IMR-90 (cell line): ENCODE data around the gene ATP6V0A4. TPM values are rescaled to one million over a fixed set of nuclear protein-coding genes. Genes with fewer than 3 reads are reported as not detected.

Source experiments
- ATAC-seq: fragments of 200-7000 bp; cut with Tn5 transposase; 2 replicates; pipeline ENCODE4 v1.9.1; 2020; ENCODE audit warnings: low read depth, mild to moderate bottlenecking, moderate library complexity
- BruUV-seq: library from RNA; stranded (reverse); fragments of 400-500 nt; replicated peaks from 2 replicates; lab custom pipeline; 2021; lab: Mats Ljungman, UMichigan
- CTCF ChIA-PET: fragments of 300-600 bp; formaldehyde crosslinking; extraction: SDS; loops from one replicate; lab custom pipeline; 2021; ENCODE audit warnings: antibody characterized with exemption; lab: Yijun Ruan, JAX
- POLR2A ChIA-PET: fragments of 300-600 bp; sonication (Branson Sonifier 250); formaldehyde crosslinking; loops from one replicate; lab custom pipeline; 2022; ENCODE audit warnings: antibody characterized with exemption; ENCODE audit not compliant: unreplicated experiment; lab: Charles Lee
- DNase-seq: peaks from one replicate; pipeline ENCODE4 v3.0.0; 2013
- H2AFZ ChIP-seq: replicated peaks from 2 replicates; pipeline ENCODE3; 2013; ENCODE audit warnings: low read length, mild to moderate bottlenecking; ENCODE audit not compliant: poor library complexity
- H2AK5ac ChIP-seq: 2 replicates; pipeline ENCODE4 v1.6.1; 2013; ENCODE audit warnings: low read depth, low read length, inconsistent platforms
- H2AK9ac ChIP-seq: replicated peaks from 2 replicates; pipeline ENCODE3; 2013; ENCODE audit warnings: mild to moderate bottlenecking, low read depth, low read length, moderate library complexity; ENCODE audit not compliant: poor library complexity
- H2BK120ac ChIP-seq: 2 replicates; pipeline ENCODE4 v1.6.1; 2013; ENCODE audit warnings: low read depth, low read length, inconsistent platforms
- H2BK15ac ChIP-seq: 3 replicates; pipeline ENCODE4 v1.6.1; 2013; ENCODE audit warnings: low read depth, low read length, inconsistent platforms
- H2BK20ac ChIP-seq: 2 replicates; pipeline ENCODE4 v1.6.1; 2013; ENCODE audit warnings: low read depth, mild to moderate bottlenecking, inconsistent platforms, low read length, moderate library complexity
- H2BK5ac ChIP-seq: 2 replicates; pipeline ENCODE4 v1.6.1; 2013; ENCODE audit warnings: mild to moderate bottlenecking, low read depth, low read length, inconsistent platforms; ENCODE audit not compliant: poor library complexity, severe bottlenecking
- H3K14ac ChIP-seq: replicated peaks from 2 replicates; pipeline ENCODE4 v1.6.1; 2013; ENCODE audit warnings: low read depth, low read length, inconsistent platforms
- H3K18ac ChIP-seq: 2 replicates; pipeline ENCODE4 v1.6.1; 2013; ENCODE audit warnings: low read depth, low read length, control low read depth
- H3K23ac ChIP-seq: 2 replicates; pipeline ENCODE4 v1.6.1; 2013; ENCODE audit warnings: low read depth, low read length, inconsistent platforms
- H3K27ac ChIP-seq: 2 replicates; pipeline ENCODE4 v1.5.1; 2013; ENCODE audit warnings: mild to moderate bottlenecking, control low read depth, low read length; ENCODE audit not compliant: insufficient read depth
- H3K27me3 ChIP-seq: 2 replicates; pipeline ENCODE4 v1.6.1; 2013; ENCODE audit warnings: low read length; ENCODE audit not compliant: control insufficient read depth, insufficient read depth
- H3K36me3 ChIP-seq: 2 replicates; pipeline ENCODE4 v1.6.1; 2013; ENCODE audit warnings: low read length, mixed read lengths; ENCODE audit not compliant: control insufficient read depth, insufficient read depth
- H3K4ac ChIP-seq: 2 replicates; pipeline ENCODE4 v1.6.1; 2013; ENCODE audit warnings: low read depth, low read length, inconsistent platforms
- H3K4me1 ChIP-seq: 2 replicates; pipeline ENCODE4 v1.6.1; 2013; ENCODE audit warnings: low read length, mixed read lengths; ENCODE audit not compliant: control insufficient read depth, insufficient read depth
- H3K4me2 ChIP-seq: 2 replicates; pipeline ENCODE4 v1.6.1; 2013; ENCODE audit warnings: low read depth, mild to moderate bottlenecking, control low read depth, low read length, moderate library complexity
- H3K4me3 ChIP-seq: 2 replicates; pipeline ENCODE4 v1.5.1; 2013; ENCODE audit warnings: low read depth, mild to moderate bottlenecking, control low read depth, low read length, moderate library complexity; ENCODE audit not compliant: insufficient read depth
- H3K56ac ChIP-seq: 2 replicates; pipeline ENCODE4 v1.6.1; 2013; ENCODE audit warnings: low read length, inconsistent platforms; ENCODE audit not compliant: insufficient read depth; ENCODE audit errors: extremely low read depth
- H3K79me1 ChIP-seq, 2 experiments: 2 replicates each; pipeline ENCODE4 v1.6.1; 2013; ENCODE audit warnings: low read length in 2 of 2, inconsistent platforms in 1 of 2, low read depth in 1 of 2
- H3K9ac ChIP-seq: 2 replicates; pipeline ENCODE4 v1.6.1; 2013; ENCODE audit warnings: low read depth, low read length, control low read depth
- H3K9me1 ChIP-seq: 2 replicates; pipeline ENCODE4 v1.6.1; 2013; ENCODE audit warnings: low read length, inconsistent platforms; ENCODE audit not compliant: insufficient read depth
- H3K9me3 ChIP-seq: 2 replicates; pipeline ENCODE4 v1.6.1; 2013; ENCODE audit warnings: low read length; ENCODE audit not compliant: control insufficient read depth, insufficient read depth
- H4K20me1 ChIP-seq: 2 replicates; pipeline ENCODE4 v1.6.1; 2013; ENCODE audit warnings: low read length, inconsistent platforms; ENCODE audit not compliant: insufficient read depth
- H4K5ac ChIP-seq: 2 replicates; pipeline ENCODE4 v1.6.1; 2013; ENCODE audit warnings: mild to moderate bottlenecking, low read depth, low read length, control low read depth
- H4K8ac ChIP-seq, 2 experiments: 2 replicates each; pipeline ENCODE4 v1.6.1; 2013; ENCODE audit warnings: low read depth in 2 of 2, low read length in 2 of 2, control low read depth in 1 of 2, inconsistent platforms in 1 of 2
- H4K91ac ChIP-seq: 2 replicates; pipeline ENCODE4 v1.6.1; 2013; ENCODE audit warnings: low read depth, low read length, inconsistent platforms; ENCODE audit not compliant: insufficient read depth
- CEBPB ChIP-seq: IDR thresholded peaks from 2 replicates; pipeline ENCODE4 v1.6.1; 2012; ENCODE audit warnings: low read depth, low read length, improper control_type of control experiment
- FOS ChIP-seq: fragments of 150-350 bp; IDR thresholded peaks from 2 replicates; pipeline ENCODE4 v1.6.1; 2016; ENCODE audit warnings: low read depth, low read length
- NFE2L2 ChIP-seq: fragments of 150-350 bp; IDR thresholded peaks from 2 replicates; pipeline ENCODE4 v1.6.1; 2016; ENCODE audit warnings: low read depth, mild to moderate bottlenecking, low read length
- POLR2A ChIP-seq: IDR thresholded peaks from 2 replicates; pipeline ENCODE4 v1.6.1; 2012; ENCODE audit warnings: mild to moderate bottlenecking, low read depth, low read length
- USF2 ChIP-seq: fragments of 150-350 bp; IDR thresholded peaks from 2 replicates; pipeline ENCODE4 v1.6.1; 2017; ENCODE audit warnings: mild to moderate bottlenecking, antibody characterized with exemption, low read length, low read depth
- WGBS, 2 experiments: methylation state at CpG; one replicate each; pipeline versions ENCODE4 v1.1.5 to v1.1.7; 2013; ENCODE audit warnings: missing lambda C conversion rate in 2 of 2; ENCODE audit not compliant: insufficient read length in 1 of 2; ENCODE audit errors: extremely low coverage in 2 of 2; 5-methylcytosine and 5-hydroxymethylcytosine counted together
- dilution Hi-C: fragments of 300-500 bp; cut with HindIII; formaldehyde crosslinking; loops from one replicate; pipeline ENCODE4 v1.14.3; 2018; ENCODE audit warnings: low sequenced_read_pairs; ENCODE audit not compliant: unreplicated experiment
- in situ Hi-C: fragments of 300-500 bp; cut with MboI; formaldehyde crosslinking; loops from 3 replicates; pipeline ENCODE4 v1.14.3; 2019; ENCODE audit warnings: low sequenced_read_pairs, inconsistent platforms, mixed read lengths
- intact Hi-C: fragments of 100-400 bp; cut with micrococcal nuclease; formaldehyde crosslinking; loops from 2 replicates; pipeline ENCODE4 v1.10.0; 2022
- polyA plus RNA-seq, 3 experiments: library from polyadenylated mRNA; depleted of rRNA; stranded (reverse); fragments of >200 nt; gene quantifications; 2 replicates each; pipeline ENCODE4 v1.2.3, GENCODE V29; 2012; ENCODE audit warnings: low replicate concordance in 1 of 3
- total RNA-seq: library from RNA; depleted of rRNA; stranded (reverse); fragments of >200 nt; gene quantifications from 2 replicates; pipeline ENCODE4 v1.2.3, GENCODE V29; 2012

ATP6V0A4 gene
- total and polyA plus RNA-seq, 2 of the 4 experiments (the other 2 are of a cell fraction), result 0.05 to 0.18 TPM

DNA sequence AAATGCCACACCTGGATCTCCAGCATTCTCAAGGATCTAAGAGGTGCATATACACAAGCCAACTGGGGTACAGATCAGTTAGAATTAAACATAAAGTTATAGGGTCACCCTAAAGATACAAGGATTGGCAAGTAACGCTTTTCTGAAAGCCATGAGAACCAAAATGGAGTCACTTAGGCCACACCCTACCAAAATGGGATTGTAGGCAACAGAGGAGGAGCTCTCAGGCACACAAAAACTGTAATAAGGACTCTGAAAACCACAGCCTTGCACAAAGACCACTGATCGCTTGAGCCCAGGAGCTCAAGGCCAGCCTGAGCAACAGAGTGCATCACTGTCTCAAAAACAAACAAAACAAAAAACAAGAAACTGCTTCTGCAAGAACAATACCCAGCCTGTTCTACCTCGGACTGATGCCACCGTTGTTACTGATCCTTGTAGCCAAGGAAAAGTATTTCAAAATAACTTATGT is 132.3 kb downstream of the ATP6V0A4 start:
- no peak overlapping the region for H3K4me3 ChIP-seq
- no peak overlapping the region for H4K8ac ChIP-seq
- no peak for ATAC-seq
- no TSS peak for BruUV-seq
- H3K4ac ChIP-seq, result no peak overlapping the region
- in situ Hi-C loops, result no loop called here
- no peaks in the 10 kb centered on the region for H3K79me1 ChIP-seq
- H3K36me3 ChIP-seq, result no peaks in the 10 kb centered on the region
- no peak overlapping the region for H3K18ac ChIP-seq
- no peak overlapping the region for H2BK5ac ChIP-seq
- TF ChIP-seq FOS (no peak), USF2 (no peak), POLR2A (no peak), NFE2L2 (no peak), CEBPB (no peak)
- H3K56ac ChIP-seq, result no peak overlapping the region
- H3K4me1 ChIP-seq, result no peaks in the 10 kb centered on the region
- no peak overlapping the region for H2BK15ac ChIP-seq
- 80% methylated on average over 1 of the region's 4 CpGs; no CpG with 5 or more reads in 1 of the 2 experiments for WGBS, 2 experiments
- dilution Hi-C loops, result no loop called here
- CTCF ChIA-PET, result no interaction called here
- peaks cover 3% of the 10 kb centered on the region; the same call in 1 of the 2 replicates for H3K9me3 ChIP-seq
- no peak overlapping the region for H2AFZ ChIP-seq
- no peak overlapping the region for H3K23ac ChIP-seq
- H2BK120ac ChIP-seq, result no peak overlapping the region
- intact Hi-C loops, result no loop called here
- no peak overlapping the region for H4K5ac ChIP-seq
- no peaks in the 10 kb centered on the region for H3K9me1 ChIP-seq
- no peak overlapping the region for H4K91ac ChIP-seq
- POLR2A ChIA-PET, result no interaction called here
- no peak overlapping the region for H3K27ac ChIP-seq
- no peaks in the 10 kb centered on the region for H4K20me1 ChIP-seq
- no peaks in the 10 kb centered on the region for H3K27me3 ChIP-seq
- H2AK9ac ChIP-seq, result no peak overlapping the region
- H2BK20ac ChIP-seq, result no peak overlapping the region
- H2AK5ac ChIP-seq, result no peak overlapping the region
- DNase-seq, result no peak
- H3K4me2 ChIP-seq, result no peak overlapping the region
- H3K9ac ChIP-seq, result no peak overlapping the region
- H3K14ac ChIP-seq, result no peak overlapping the region
